Panc1 (cell line): ENCODE data around the gene TRIM17. TPM values are rescaled to one million over a fixed set of nuclear protein-coding genes. Genes with fewer than 3 reads are reported as not detected.

Experiments used
- ATAC-seq: fragments of 200-7000 bp; cut with Tn5 transposase; 2 replicates; pipeline ENCODE4 v1.9.1; 2020; ENCODE audit warnings: mild to moderate bottlenecking, moderate library complexity
- BruUV-seq: library from RNA; stranded (reverse); fragments of 400-500 nt; replicated peaks from 2 replicates; lab custom pipeline; 2021; lab: Mats Ljungman, UMichigan
- CTCF ChIA-PET: fragments of 300-600 bp; sonication (Branson Sonifier 250); formaldehyde crosslinking; loops from one replicate; lab custom pipeline; 2022; ENCODE audit warnings: antibody characterized with exemption; lab: Charles Lee
- POLR2A ChIA-PET: fragments of 300-600 bp; sonication (Branson Sonifier 250); formaldehyde crosslinking; loops from one replicate; lab custom pipeline; 2022; ENCODE audit warnings: antibody characterized with exemption; lab: Charles Lee
- DNase-seq: peaks from one replicate; pipeline ENCODE4 v3.0.0-alpha.2; 2010; ENCODE audit warnings: low read depth, low spot score
- H3K27ac ChIP-seq: 2 replicates; pipeline ENCODE4 v1.5.1; 2011; ENCODE audit warnings: mild to moderate bottlenecking, low read length, inconsistent platforms
- H3K27me3 ChIP-seq: fragments of 200-500 bp; sonication (Bioruptor generic); 2 replicates; pipeline ENCODE4 v1.6.0; 2014; ENCODE audit warnings: low read length, inconsistent platforms; ENCODE audit not compliant: control insufficient read depth, insufficient read depth
- H3K36me3 ChIP-seq: fragments of 200-500 bp; sonication (Bioruptor generic); 2 replicates; pipeline ENCODE4 v1.5.1; 2014; ENCODE audit warnings: inconsistent platforms, mild to moderate bottlenecking, low read length, moderate library complexity; ENCODE audit not compliant: control insufficient read depth, insufficient read depth
- H3K4me1 ChIP-seq: 2 replicates; pipeline ENCODE4 v1.5.1; 2011; ENCODE audit warnings: inconsistent platforms, mild to moderate bottlenecking, low read length, moderate library complexity; ENCODE audit not compliant: control insufficient read depth, insufficient read depth
- H3K4me3 ChIP-seq, 2 experiments: 2 replicates each; pipeline ENCODE4 v1.5.1; 2011 to 2012; ENCODE audit warnings: low read depth in 2 of 2, low read length in 2 of 2, mild to moderate bottlenecking in 2 of 2, inconsistent platforms in 1 of 2, moderate library complexity in 1 of 2
- H3K9me3 ChIP-seq: fragments of 200-500 bp; sonication (Bioruptor generic); 2 replicates; pipeline ENCODE4 v1.5.1; 2014; ENCODE audit warnings: low read depth, mild to moderate bottlenecking, inconsistent platforms, low read length, moderate library complexity; ENCODE audit not compliant: control insufficient read depth, insufficient read depth
- POLR2AphosphoS5 ChIP-seq: IDR thresholded peaks from 2 replicates; pipeline ENCODE4 v1.6.1; 2012; ENCODE audit warnings: mild to moderate bottlenecking, low read depth, low read length, moderate library complexity
- REST ChIP-seq, 2 experiments: IDR thresholded peaks; 2 replicates each; pipeline ENCODE4 v1.6.1; 2011 to 2012; ENCODE audit warnings: low read depth in 2 of 2, control low read depth in 1 of 2, low read length in 1 of 2, mild to moderate bottlenecking in 1 of 2, moderate library complexity in 1 of 2; ENCODE audit not compliant: insufficient read depth in 1 of 2
- SIN3A ChIP-seq: IDR thresholded peaks from 2 replicates; pipeline ENCODE4 v1.6.1; 2012; ENCODE audit warnings: low read depth, mild to moderate bottlenecking, low read length, moderate library complexity, borderline replicate concordance; ENCODE audit not compliant: insufficient read depth
- TCF7L2 ChIP-seq: IDR thresholded peaks from 2 replicates; pipeline ENCODE4 v1.6.1; 2011; ENCODE audit warnings: mild to moderate bottlenecking, low read depth, low read length, inconsistent platforms
- in situ Hi-C: cut with HindIII; loops from 2 replicates; pipeline ENCODE4 v1.10.0; 2016; ENCODE audit warnings: low sequenced_read_pairs, low pct_unique_long_range_greater_than_20kb
- intact Hi-C: fragments of 100-400 bp; cut with micrococcal nuclease; formaldehyde crosslinking; loops from one replicate; pipeline ENCODE4 v1.10.0; 2022; ENCODE audit not compliant: unreplicated experiment
- total RNA-seq: library from RNA; stranded (reverse); gene quantifications from one replicate; pipeline ENCODE4 v1.2.1, GENCODE V29; 2021; ENCODE audit not compliant: unreplicated experiment
- TF ChIP-seq, protein P1 (sequence below): fragments of 450-650 bp; IDR thresholded peaks from 2 replicates; pipeline ENCODE4 v1.5.1; 2017; ENCODE audit warnings: mild to moderate bottlenecking

TRIM17 gene
- total RNA-seq, 1 experiment from 2014 or later: 1.2 TPM

- in situ Hi-C loops: no loop called here
- BruUV-seq: no TSS peak
- Histone ChIP-seq H3K9me3 (no peaks in the 10 kb centered on the region), H3K4me1 (peaks cover 20% of the 10 kb centered on the region), H3K27me3 (no peaks in the 10 kb centered on the region), H3K36me3 (no peaks in the 10 kb centered on the region), H3K27ac (peak overlapping the region; percentile 93), H3K4me3 (peak overlapping the region; percentile 90 to 93)
- no peak for DNase-seq
- intact Hi-C loops: no loop called here
- ChIA-PET CTCF (no interaction called here), POLR2A (interaction anchor here (0.6 kb wide), 1 partner anchor 406 kb away, joined by 3 read pairs; no protein-coding TSS in a partner anchor)
- no peak for TF ChIP-seq SIN3A
- TF ChIP-seq POLR2AphosphoS5: no peak
- TF ChIP-seq, protein P1, sequence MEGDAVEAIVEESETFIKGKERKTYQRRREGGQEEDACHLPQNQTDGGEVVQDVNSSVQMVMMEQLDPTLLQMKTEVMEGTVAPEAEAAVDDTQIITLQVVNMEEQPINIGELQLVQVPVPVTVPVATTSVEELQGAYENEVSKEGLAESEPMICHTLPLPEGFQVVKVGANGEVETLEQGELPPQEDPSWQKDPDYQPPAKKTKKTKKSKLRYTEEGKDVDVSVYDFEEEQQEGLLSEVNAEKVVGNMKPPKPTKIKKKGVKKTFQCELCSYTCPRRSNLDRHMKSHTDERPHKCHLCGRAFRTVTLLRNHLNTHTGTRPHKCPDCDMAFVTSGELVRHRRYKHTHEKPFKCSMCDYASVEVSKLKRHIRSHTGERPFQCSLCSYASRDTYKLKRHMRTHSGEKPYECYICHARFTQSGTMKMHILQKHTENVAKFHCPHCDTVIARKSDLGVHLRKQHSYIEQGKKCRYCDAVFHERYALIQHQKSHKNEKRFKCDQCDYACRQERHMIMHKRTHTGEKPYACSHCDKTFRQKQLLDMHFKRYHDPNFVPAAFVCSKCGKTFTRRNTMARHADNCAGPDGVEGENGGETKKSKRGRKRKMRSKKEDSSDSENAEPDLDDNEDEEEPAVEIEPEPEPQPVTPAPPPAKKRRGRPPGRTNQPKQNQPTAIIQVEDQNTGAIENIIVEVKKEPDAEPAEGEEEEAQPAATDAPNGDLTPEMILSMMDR: no peak
- TF ChIP-seq REST (IDR thresholded peaks at IDR 0.05; ENCODE audit: insufficient read depth in 1 of 2, low read depth in 2 of 2, low read length in 1 of 2): no peak
- TF ChIP-seq TCF7L2: no peak
- no peak for ATAC-seq
Measured at GRCh38 chr1:228405200-228405978, 11.3 kb downstream of the TRIM17 start.

GRCh38 chr1:228404107-228404720, 12.4 kb downstream of the TRIM17 start:
- no peak for ATAC-seq
- intact Hi-C loops: no loop called here
- H3K36me3 ChIP-seq: no peaks in the 10 kb centered on the region

More at GRCh38 chr1:228404107-228404720, 12.4 kb downstream of the TRIM17 start:
- POLR2A ChIA-PET: no interaction called here
- H3K4me3 ChIP-seq: peak overlapping the region; percentile 90 to 93; a peak in 3 of 4 replicates
- in situ Hi-C loops: no loop called here
- no peaks in the 10 kb centered on the region for H3K9me3 ChIP-seq
- H3K27me3 ChIP-seq: no peaks in the 10 kb centered on the region
- no peak overlapping the region; the same call in 1 of the 2 replicates for H3K27ac ChIP-seq
- TF ChIP-seq REST (IDR thresholded peaks at IDR 0.05; ENCODE audit: insufficient read depth in 1 of 2, low read depth in 2 of 2, low read length in 1 of 2): no peak
- TF ChIP-seq SIN3A: no peak
- TF ChIP-seq, protein P1: no peak
- no peak for TF ChIP-seq TCF7L2
- TF ChIP-seq POLR2AphosphoS5: no peak
- TSS peak; percentile 75 for BruUV-seq
- H3K4me1 ChIP-seq: peaks cover 20% of the 10 kb centered on the region
- CTCF ChIA-PET: no interaction called here
- DNase-seq: no peak
